GM18520 (cell line): ENCODE data around the gene PFKFB4.
"Not testable (repeated sequence)": the region's sequence is repeated elsewhere in the genome, so short reads cannot be mapped to it uniquely, and the experiment has no call there.

Experiments
- ATAC-seq: cut with Tn5 transposase; IDR thresholded peaks from one replicate; pipeline ENCODE4 v1.9.1; 2021; ENCODE audit not compliant: unreplicated experiment

PFKFB4 gene

GRCh38 chr3:48502728-48503168 lies 53.9 kb downstream of the PFKFB4 start:
- ATAC-seq: no peak

DNA sequence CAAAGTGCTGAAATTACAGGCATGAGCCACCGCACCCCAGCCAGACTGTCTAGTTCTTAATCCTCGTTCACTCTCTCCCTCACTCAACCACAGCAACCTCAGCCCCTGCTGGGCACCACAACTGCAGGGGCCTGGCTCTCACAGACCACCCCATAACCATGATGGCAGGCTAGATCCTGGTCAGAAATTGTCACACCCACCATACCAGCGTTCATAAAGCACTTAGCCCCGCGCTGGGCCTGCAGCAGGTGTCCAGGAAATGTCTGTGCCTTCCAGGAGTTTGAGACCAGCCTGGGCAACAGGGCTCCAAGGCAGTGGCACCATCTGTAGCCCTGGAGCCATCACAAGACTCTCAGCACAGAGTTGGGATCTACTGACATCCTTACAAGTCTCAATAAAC lies 54.5 kb downstream of the PFKFB4 start:
- ATAC-seq: no peak

DNA sequence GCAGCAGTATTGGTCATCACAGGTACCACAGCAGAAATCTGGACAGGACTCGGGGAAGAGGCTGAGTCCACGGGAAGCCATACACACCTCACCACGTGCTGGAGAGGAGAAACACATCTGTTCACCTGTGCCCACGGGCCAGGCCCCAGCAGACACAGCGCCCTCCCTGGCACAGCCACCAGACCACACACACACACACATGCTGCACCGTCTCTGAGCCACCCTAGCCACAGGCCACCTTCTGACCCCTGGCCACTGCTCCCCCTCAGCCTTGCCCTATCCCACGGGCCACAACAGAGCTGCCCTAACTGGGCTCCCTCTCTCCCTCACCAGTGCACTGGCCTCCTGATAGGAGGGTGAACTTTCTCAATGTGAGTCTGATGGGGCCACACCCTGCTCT lies 55.4 kb downstream of the PFKFB4 start:
- ATAC-seq: no peak

- ATAC-seq: no peak
These were observed 55.9 kb downstream of the PFKFB4 start for GRCh38 chr3:48500656-48501055.

GRCh38 chr3:48493203-48493501 lies 63.5 kb downstream of the PFKFB4 start:
- no peak for ATAC-seq

GRCh38 chr3:48492461-48493202 lies 64.0 kb downstream of the PFKFB4 start:
- no peak for ATAC-seq

- no peak for ATAC-seq
These were observed 69.7 kb downstream of the PFKFB4 start for GRCh38 chr3:48486952-48487351.

DNA sequence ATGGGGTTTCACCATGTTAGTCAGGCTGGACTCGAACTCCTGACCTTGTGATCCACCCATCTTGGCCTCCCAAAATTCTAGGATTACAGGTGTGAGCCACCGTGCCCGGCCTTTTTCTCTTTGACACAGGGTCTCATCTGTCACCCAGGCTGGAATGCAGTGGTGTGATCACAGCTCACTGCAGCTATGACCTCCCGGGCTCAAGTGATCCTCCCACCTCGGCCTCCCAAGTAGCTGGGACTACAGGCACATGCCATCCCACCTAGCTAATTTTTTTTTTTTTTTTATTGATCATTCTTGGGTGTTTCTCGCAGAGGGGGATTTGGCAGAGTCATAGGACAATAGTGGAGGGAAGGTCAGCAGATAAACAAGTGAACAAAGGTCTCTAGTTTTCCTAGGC lies 73.8 kb downstream of the PFKFB4 start:
- not testable (repeated sequence) for ATAC-seq

GRCh38 chr3:48480891-48481290 lies 75.7 kb downstream of the PFKFB4 start:
- ATAC-seq: not testable (repeated sequence)

DNA sequence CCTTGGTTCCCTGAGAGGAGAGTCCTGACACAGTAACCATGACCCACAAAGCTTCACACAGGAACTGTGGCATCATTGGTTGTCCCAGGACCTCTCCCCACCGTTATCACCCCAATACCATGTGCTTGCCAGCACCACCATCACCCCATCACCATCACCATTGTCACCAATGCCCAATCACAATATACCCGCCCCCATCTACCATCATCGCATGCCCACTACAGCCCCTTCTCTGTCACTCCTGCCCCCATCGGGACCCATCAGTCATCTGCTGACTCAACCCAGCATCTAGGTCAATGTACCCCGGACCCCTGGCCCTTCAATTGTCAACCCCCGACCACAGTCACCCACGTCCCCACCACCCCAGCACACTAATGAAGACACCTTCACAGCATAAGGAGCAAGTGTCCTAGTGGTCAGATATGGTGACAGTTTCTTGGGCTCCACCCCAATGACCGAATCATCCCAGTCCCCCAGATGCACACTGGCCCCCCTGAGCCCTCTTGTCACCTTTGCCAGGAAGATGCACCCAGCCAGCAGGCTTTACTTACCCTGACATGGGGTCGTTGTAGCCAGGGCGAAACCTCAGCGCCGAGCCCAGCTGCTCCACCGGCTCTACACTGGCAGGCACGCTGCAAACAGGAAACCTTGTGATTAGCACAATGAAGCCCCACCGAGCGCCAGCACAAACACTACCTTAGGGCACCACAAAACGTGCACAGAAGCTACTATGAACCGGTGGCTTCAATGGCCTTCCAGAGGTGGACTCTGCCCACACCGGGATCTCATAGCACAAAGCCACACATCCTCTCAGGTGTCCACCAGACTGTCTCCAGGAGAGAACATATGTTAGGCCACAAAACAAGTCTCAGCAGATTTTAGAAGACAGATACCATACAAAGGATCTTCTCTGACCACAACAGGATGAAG lies 77.7 kb downstream of the PFKFB4 start:
- ATAC-seq: no peak

DNA sequence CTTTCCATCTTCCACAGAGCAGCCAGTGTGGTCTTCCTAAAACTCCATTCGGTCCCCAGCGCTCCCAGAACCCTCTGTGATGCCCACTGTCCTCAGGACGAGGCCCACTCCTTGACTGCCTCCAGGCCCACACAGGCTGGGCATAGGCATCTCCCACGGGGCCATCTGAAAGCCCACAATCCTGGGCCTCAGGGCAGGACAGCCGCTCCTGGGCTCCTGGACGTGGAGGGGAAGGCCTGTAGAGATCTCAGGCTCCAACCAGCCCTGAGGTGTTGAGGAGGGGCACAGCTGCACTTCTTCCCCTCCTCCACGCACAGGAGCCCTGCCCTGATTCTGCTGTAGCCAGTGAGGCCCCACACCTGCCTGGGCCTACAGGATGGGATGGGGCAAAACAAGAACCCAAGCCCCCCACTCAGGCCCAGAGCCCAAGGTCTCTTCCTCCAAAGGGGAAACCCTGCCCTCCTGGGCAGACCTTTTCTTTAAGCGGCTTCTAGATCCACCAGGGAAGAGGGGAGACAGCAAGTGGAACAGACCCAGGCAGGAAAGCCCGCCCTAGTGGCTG lies 78.6 kb downstream of the PFKFB4 start:
- ATAC-seq: no peak

DNA sequence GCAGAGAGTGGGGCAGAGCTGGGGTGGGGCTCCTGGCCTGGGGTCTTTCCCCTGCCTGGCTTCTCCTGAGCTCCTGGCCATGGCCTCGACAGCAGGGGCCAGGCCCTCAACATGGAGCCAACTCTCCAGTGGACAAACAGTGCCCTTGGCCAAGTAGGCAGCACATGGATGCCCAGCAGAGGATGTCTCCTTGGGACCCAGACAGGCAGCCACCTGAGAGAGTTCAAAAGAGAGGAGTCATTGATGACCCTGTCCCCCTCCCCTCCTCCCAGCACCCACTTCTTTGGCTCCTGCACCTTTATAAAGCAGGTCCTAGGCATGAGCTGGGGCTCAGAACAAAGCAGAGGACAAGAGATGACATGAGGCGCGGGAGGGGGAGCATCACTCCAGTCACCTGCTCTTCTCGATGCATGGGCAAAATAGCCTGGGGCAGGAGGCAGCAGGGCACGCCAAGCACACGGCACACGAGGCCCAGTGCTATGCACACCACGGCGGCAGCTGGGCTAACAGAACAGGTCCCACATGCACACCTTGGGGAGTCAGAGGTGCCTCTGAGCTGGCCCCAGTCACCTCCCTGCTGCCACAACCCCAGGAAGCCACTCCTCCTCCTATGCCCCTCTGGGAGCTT lies 80.1 kb downstream of the PFKFB4 start:
- no peak for ATAC-seq

DNA sequence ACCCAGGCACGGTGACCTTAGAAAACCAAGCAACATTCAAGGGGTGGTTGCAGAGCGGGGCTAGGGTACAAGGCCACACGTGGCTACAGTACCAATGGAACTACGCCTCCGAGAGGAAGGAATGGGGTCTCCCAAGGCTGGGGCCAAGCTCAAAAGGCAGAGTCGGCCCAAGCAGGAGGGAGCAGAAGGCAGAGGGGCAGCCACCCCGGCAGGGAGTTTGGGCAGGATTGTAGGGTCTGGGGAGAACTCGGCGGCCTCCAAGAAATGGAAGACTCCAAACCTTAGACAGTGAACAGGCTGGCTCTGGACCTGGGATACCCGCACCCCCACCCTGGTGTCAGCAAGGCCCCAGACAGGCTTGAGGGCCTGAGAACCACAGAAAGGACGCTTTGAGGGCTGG lies 81.4 kb downstream of the PFKFB4 start:
- no peak for ATAC-seq

GRCh38 chr3:48474619-48475018 lies 82.0 kb downstream of the PFKFB4 start:
- no peak for ATAC-seq

- not testable (repeated sequence) for ATAC-seq
These were observed 82.6 kb downstream of the PFKFB4 start for GRCh38 chr3:48474031-48474430.

GRCh38 chr3:48473617-48473952 lies 83.0 kb downstream of the PFKFB4 start:
- ATAC-seq: no peak

DNA sequence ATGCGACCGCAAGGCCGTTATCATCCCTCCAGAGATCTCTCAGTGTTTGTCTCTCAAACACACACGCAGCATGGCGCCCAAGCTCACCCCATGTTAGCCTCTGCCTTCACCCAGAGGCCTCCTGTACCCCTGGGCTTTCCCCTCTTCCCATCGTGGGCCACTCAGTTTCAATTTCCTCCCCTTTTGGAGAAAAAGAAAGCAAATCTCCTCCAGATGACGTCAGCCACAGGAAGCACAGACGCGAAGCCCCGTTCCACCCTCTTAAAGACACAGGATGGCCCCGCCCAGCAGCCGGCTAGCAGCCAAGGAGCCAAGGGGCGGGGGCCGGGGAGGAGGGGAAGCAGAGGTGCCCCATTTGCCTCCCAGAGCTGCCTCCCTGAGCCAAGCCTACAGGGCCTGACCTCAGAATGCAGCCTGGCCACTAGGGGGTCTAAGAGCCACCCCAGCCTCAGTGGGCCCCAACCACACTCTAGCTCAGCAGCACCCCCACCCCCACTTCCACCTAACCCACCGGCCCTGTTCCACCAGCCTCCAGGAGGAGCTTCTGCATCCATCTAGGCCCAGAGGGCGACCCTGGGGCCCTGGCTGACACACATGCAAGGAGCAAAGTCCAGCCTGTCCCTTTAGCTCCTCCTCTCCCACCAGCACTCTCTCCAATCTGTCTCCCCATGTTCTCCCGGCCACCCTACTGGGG lies 83.5 kb downstream of the PFKFB4 start:
- ATAC-seq: peak; percentile 76

DNA sequence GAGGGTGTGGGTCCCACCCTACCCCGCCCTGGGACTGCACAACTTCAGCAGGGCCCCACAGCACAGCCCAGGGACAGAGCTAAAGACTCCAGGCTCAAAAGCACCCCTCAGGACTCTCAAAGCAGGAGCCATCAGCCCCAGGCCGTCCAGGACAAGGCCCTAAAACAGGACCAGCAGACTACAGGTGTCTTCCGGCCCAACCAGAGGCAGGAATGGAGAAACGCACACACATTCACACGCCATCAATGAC lies 84.0 kb downstream of the PFKFB4 start:
- no peak for ATAC-seq

DNA sequence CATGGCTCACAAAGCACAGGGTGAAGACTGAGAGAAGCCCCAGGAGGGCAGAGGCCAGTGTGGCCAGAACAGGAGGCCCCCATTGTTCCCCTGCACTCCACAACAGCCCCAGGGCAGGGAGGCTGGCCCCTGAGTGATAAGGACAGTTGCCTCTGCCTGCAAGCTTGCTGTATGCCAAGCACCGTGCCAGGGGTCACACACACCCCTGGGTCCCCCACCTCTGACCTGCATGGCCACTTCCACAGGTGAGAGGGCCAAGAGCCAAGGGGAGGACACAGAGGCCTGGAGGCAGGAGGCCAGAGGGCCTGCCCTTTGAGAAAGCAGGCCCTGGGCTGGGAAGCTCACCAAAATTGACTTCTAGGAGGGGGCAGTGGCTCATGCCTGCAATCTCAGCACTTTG lies 86.3 kb downstream of the PFKFB4 start:
- no peak for ATAC-seq

GRCh38 chr3:48469046-48469915 lies 87.3 kb downstream of the PFKFB4 start:
- ATAC-seq: no peak
